ENCODE results near the gene AP1G1.

Gene AP1G1

GRCh38 chr16:71754652-71755051, 54.0 kb downstream of the AP1G1 start:
- no peak for DNase-seq (ENCODE audit: low read depth in 2 of 2)

GRCh38 chr16:71754108-71754507, 54.5 kb downstream of the AP1G1 start:
- no peak for DNase-seq (ENCODE audit: low read depth in 2 of 2)

- no peak for DNase-seq (ENCODE audit: low read depth in 2 of 2)
These were observed 60.4 kb downstream of the AP1G1 start for GRCh38 chr16:71748226-71748625.

- DNase-seq (ENCODE audit: low read depth in 2 of 2): no peak
These were observed 62.1 kb downstream of the AP1G1 start for GRCh38 chr16:71746442-71747046.

- no peak for DNase-seq (ENCODE audit: low read depth in 2 of 2)
These were observed 69.8 kb downstream of the AP1G1 start for GRCh38 chr16:71738855-71739254.

GRCh38 chr16:71737501-71737900, 71.1 kb downstream of the AP1G1 start:
- DNase-seq (ENCODE audit: low read depth in 2 of 2): no peak

GRCh38 chr16:71734511-71734910, 74.1 kb downstream of the AP1G1 start:
- no peak for DNase-seq (ENCODE audit: low read depth in 2 of 2)

- DNase-seq (ENCODE audit: low read depth in 2 of 2): no peak
These were observed 76.0 kb downstream of the AP1G1 start for GRCh38 chr16:71732587-71732986.

- no peak for DNase-seq (ENCODE audit: low read depth in 2 of 2)
These were observed 80.9 kb downstream of the AP1G1 start for GRCh38 chr16:71727551-71728324.

- DNase-seq (ENCODE audit: low read depth in 2 of 2): no peak
These were observed 81.9 kb downstream of the AP1G1 start for GRCh38 chr16:71726476-71727315.

- DNase-seq (ENCODE audit: low read depth in 2 of 2): no peak
These were observed 84.3 kb downstream of the AP1G1 start, which contains the start of gene PHLPP2 for GRCh38 chr16:71724320-71724751. Gene PHLPP2, minus strand, starts transcription at chr16:71724701. Its CDS starts 9,906 bp downstream, at chr16:71714795.

GRCh38 chr16:71723537-71724319, 84.9 kb downstream of the AP1G1 start:
- peak; percentile 38 to 60 for DNase-seq (ENCODE audit: low read depth in 2 of 2)

- DNase-seq (ENCODE audit: low read depth in 2 of 2): peak in 1 of 2 donors; percentile 21
These were observed 85.7 kb downstream of the AP1G1 start for GRCh38 chr16:71722801-71723536.

GRCh38 chr16:71721066-71721740, 87.4 kb downstream of the AP1G1 start:
- DNase-seq (ENCODE audit: low read depth in 2 of 2): no peak

- no peak for DNase-seq (ENCODE audit: low read depth in 2 of 2)
These were observed 96.1 kb downstream of the AP1G1 start for GRCh38 chr16:71712501-71712900.

- DNase-seq (ENCODE audit: low read depth in 2 of 2): no peak
These were observed 96.8 kb downstream of the AP1G1 start for GRCh38 chr16:71711789-71712188.

- no peak for DNase-seq (ENCODE audit: low read depth in 2 of 2)
These were observed 99.3 kb downstream of the AP1G1 start for GRCh38 chr16:71709229-71709781.

GRCh38 chr16:71708696-71709095, 99.9 kb downstream of the AP1G1 start:
- no peak for DNase-seq (ENCODE audit: low read depth in 2 of 2)

GRCh38 chr16:71707199-71707598, 101.4 kb downstream of the AP1G1 start:
- no peak for DNase-seq (ENCODE audit: low read depth in 2 of 2)

GRCh38 chr16:71706046-71706445, 102.6 kb downstream of the AP1G1 start:
- no peak for DNase-seq (ENCODE audit: low read depth in 2 of 2)
